A673 (cell line): ENCODE data around the gene ZNF700. TPM values are rescaled to one million over a fixed set of nuclear protein-coding genes. Genes with fewer than 3 reads are reported as not detected.
"Not testable (repeated sequence)": the region's sequence is repeated elsewhere in the genome, so short reads cannot be mapped to it uniquely, and the experiment has no call there.

Experiments
- BruUV-seq: library from RNA; stranded (reverse); fragments of 400-500 nt; replicated peaks from 2 replicates; lab custom pipeline; 2021; lab: Mats Ljungman, UMichigan
- CTCF ChIA-PET: fragments of 300-600 bp; sonication (Branson Sonifier 250); formaldehyde crosslinking; loops from one replicate; lab custom pipeline; 2022; ENCODE audit warnings: antibody characterized with exemption; lab: Charles Lee
- POLR2A ChIA-PET: fragments of 300-600 bp; sonication (Branson Sonifier 250); formaldehyde crosslinking; loops from one replicate; lab custom pipeline; 2022; ENCODE audit warnings: antibody characterized with exemption; ENCODE audit not compliant: low non-redundant PET; lab: Charles Lee
- DNase-seq: peaks from one replicate; pipeline ENCODE4 v3.0.0-alpha.2; 2015; ENCODE audit warnings: low spot score
- H3K27ac ChIP-seq: fragments of 200-600 bp; sonication (generic); 2 replicates; pipeline ENCODE4 v1.5.1; 2016; ENCODE audit warnings: mixed run types, low read depth, mild to moderate bottlenecking, mixed read lengths, antibody characterized with exemption, low read length; ENCODE audit not compliant: poor library complexity, severe bottlenecking
- H3K27me3 ChIP-seq: fragments of 200-600 bp; sonication (generic); replicated peaks from 2 replicates; pipeline ENCODE4 v1.6.1; 2017; ENCODE audit warnings: mixed run types, low read depth, mild to moderate bottlenecking, mixed read lengths, antibody characterized with exemption, low read length; ENCODE audit not compliant: insufficient read depth, poor library complexity
- H3K36me3 ChIP-seq: fragments of 200-600 bp; sonication (generic); 2 replicates; pipeline ENCODE4 v1.6.1; 2016; ENCODE audit warnings: mixed run types, mild to moderate bottlenecking, mixed read lengths, antibody characterized with exemption, low read length; ENCODE audit not compliant: insufficient read depth, poor library complexity, severe bottlenecking
- H3K4me1 ChIP-seq: fragments of 200-600 bp; sonication (generic); 2 replicates; pipeline ENCODE4 v1.6.1; 2017; ENCODE audit warnings: mixed run types, mild to moderate bottlenecking, mixed read lengths, antibody characterized with exemption, low read length; ENCODE audit not compliant: insufficient read depth, poor library complexity, severe bottlenecking
- H3K4me3 ChIP-seq: fragments of 200-600 bp; sonication (generic); 2 replicates; pipeline ENCODE4 v1.5.1; 2016; ENCODE audit warnings: low read depth, mixed run types, mild to moderate bottlenecking, mixed read lengths, low read length; ENCODE audit not compliant: poor library complexity, severe bottlenecking
- H3K9me3 ChIP-seq: fragments of 200-600 bp; sonication (generic); 2 replicates; pipeline ENCODE4 v1.6.1; 2016; ENCODE audit warnings: mixed run types, low read depth, mild to moderate bottlenecking, mixed read lengths, antibody characterized with exemption, low read length; ENCODE audit not compliant: poor library complexity, severe bottlenecking
- EZH2 ChIP-seq: fragments of 200-600 bp; sonication (generic); IDR thresholded peaks from 2 replicates; pipeline ENCODE4 v1.6.1; 2017; ENCODE audit warnings: borderline replicate concordance, low read depth, mild to moderate bottlenecking, mixed read lengths, antibody characterized with exemption, low read length; ENCODE audit not compliant: poor library complexity, severe bottlenecking
- intact Hi-C: fragments of 100-400 bp; cut with micrococcal nuclease; formaldehyde crosslinking; loops from one replicate; pipeline ENCODE4 v1.10.0; 2022; ENCODE audit not compliant: unreplicated experiment
- total RNA-seq: library from RNA; stranded (reverse); gene quantifications from 2 replicates; pipeline ENCODE4 v1.2.3, GENCODE V29; 2021
- TF ChIP-seq, protein P1 (sequence below): fragments of 300-800, 200-600 bp; sonication (generic); conservative IDR thresholded peaks from 2 replicates; pipeline ENCODE4 v1.5.1; 2017; ENCODE audit warnings: low read depth, mild to moderate bottlenecking, antibody characterized with exemption, low read length, moderate library complexity, mixed read lengths

ZNF700 gene
- total RNA-seq, 1 experiment from 2014 or later = 11.0 TPM

- Histone ChIP-seq H3K4me1 (no peaks in the 10 kb centered on the region), H3K27me3 (no peaks in the 10 kb centered on the region), H3K9me3 (peaks cover 100% of the 10 kb centered on the region), H3K27ac (no peak overlapping the region), H3K4me3 (no peak overlapping the region), H3K36me3 (peaks cover 50% of the 10 kb centered on the region)
- intact Hi-C loops = no loop called here
- CTCF ChIA-PET = no interaction called here
- no peak for TF ChIP-seq EZH2
- TF ChIP-seq, protein P1, sequence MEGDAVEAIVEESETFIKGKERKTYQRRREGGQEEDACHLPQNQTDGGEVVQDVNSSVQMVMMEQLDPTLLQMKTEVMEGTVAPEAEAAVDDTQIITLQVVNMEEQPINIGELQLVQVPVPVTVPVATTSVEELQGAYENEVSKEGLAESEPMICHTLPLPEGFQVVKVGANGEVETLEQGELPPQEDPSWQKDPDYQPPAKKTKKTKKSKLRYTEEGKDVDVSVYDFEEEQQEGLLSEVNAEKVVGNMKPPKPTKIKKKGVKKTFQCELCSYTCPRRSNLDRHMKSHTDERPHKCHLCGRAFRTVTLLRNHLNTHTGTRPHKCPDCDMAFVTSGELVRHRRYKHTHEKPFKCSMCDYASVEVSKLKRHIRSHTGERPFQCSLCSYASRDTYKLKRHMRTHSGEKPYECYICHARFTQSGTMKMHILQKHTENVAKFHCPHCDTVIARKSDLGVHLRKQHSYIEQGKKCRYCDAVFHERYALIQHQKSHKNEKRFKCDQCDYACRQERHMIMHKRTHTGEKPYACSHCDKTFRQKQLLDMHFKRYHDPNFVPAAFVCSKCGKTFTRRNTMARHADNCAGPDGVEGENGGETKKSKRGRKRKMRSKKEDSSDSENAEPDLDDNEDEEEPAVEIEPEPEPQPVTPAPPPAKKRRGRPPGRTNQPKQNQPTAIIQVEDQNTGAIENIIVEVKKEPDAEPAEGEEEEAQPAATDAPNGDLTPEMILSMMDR = no peak
- no peak for DNase-seq
- POLR2A ChIA-PET = no interaction called here
- BruUV-seq = no TSS peak
These were observed 23.7 kb downstream of the ZNF700 start for GRCh38 chr19:11948646-11949045.

DNA sequence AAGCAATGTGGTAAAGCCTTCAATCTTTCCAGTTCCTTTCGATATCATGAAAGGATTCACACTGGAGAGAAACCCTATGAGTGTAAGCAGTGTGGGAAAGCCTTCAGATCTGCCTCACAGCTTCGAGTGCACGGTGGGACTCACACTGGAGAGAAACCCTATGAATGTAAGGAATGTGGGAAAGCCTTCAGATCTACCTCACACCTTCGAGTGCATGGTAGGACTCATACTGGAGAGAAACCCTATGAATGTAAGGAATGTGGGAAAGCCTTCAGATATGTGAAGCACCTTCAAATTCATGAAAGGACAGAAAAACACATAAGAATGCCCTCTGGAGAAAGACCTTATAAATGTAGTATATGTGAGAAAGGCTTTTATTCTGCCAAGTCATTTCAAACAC lies 24.3 kb downstream of the ZNF700 start:
- no peak for DNase-seq
- Histone ChIP-seq H3K27me3 (no peaks in the 10 kb centered on the region), H3K27ac (no peak overlapping the region), H3K4me3 (no peak overlapping the region), H3K9me3 (peaks cover 100% of the 10 kb centered on the region), H3K36me3 (peaks cover 47% of the 10 kb centered on the region), H3K4me1 (no peaks in the 10 kb centered on the region)
- intact Hi-C loops = no loop called here
- no TSS peak for BruUV-seq
- POLR2A ChIA-PET = no interaction called here
- CTCF ChIA-PET = no interaction called here
- TF ChIP-seq EZH2 = no peak
- TF ChIP-seq, protein P1 = no peak

DNA sequence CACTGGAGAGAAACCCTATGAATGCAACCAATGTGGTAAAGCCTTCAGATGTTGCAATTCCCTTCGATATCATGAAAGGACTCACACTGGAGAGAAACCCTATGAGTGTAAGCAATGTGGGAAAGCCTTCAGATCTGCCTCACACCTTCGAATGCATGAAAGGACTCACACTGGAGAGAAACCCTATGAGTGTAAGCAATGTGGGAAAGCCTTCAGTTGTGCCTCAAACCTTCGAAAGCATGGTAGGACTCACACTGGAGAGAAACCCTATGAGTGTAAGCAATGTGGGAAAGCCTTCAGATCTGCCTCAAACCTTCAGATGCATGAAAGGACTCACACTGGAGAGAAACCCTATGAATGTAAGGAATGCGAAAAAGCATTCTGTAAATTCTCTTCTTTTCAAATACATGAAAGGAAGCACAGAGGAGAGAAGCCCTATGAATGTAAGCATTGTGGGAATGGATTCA lies 24.7 kb downstream of the ZNF700 start:
- POLR2A ChIA-PET, H3K27me3 ChIP-seq, H3K4me1 ChIP-seq, CTCF ChIA-PET, DNase-seq, H3K27ac ChIP-seq, H3K4me3 ChIP-seq, intact Hi-C loops, BruUV-seq: not testable (repeated sequence)
- peaks cover 45% of the 10 kb centered on the region for H3K36me3 ChIP-seq
- H3K9me3 ChIP-seq = peaks cover 100% of the 10 kb centered on the region

DNA sequence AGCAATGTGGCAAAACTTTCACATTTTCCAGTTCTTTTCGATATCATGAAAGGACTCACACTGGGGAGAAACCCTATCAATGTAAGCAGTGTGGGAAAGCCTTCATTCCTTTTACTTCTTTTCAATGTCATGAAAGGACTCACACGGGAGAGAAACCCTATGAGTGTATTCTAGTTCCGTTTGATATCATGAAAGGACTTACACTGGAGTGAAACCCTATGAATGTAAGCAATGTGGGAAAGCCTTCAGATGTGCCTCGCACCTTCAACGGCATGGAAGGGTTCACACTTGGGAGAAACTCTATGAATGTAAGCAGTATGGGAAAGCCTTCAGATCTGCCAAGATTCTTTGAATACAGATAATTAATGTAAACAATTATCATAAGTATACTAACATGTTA lies 25.4 kb downstream of the ZNF700 start:
- H3K4me3 ChIP-seq = no peak overlapping the region
- H3K4me1 ChIP-seq = no peaks in the 10 kb centered on the region
- no TSS peak for BruUV-seq
- H3K27me3 ChIP-seq = no peaks in the 10 kb centered on the region
- no peak for TF ChIP-seq EZH2
- TF ChIP-seq, protein P1 = no peak
- H3K36me3 ChIP-seq = peaks cover 44% of the 10 kb centered on the region
- no peak for DNase-seq
- H3K9me3 ChIP-seq = peaks cover 94% of the 10 kb centered on the region
- intact Hi-C loops = no loop called here
- ChIA-PET CTCF (no interaction called here), POLR2A (no interaction called here)
- H3K27ac ChIP-seq = no peak overlapping the region
